HUES48 (cell line): ENCODE results near the gene MAN2B2.

Experiments used
- H3K27ac ChIP-seq: one replicate; pipeline ENCODE4 v1.7.0; 2013; ENCODE audit warnings: low read depth, low read length, inconsistent platforms
- H3K27me3 ChIP-seq: 2 replicates; pipeline ENCODE4 v1.6.1; 2013; ENCODE audit warnings: mild to moderate bottlenecking, low read length; ENCODE audit not compliant: control insufficient read depth, insufficient read depth
- H3K36me3 ChIP-seq: 2 replicates; pipeline ENCODE4 v1.6.1; 2013; ENCODE audit warnings: low read length; ENCODE audit not compliant: control insufficient read depth, insufficient read depth
- H3K4me1 ChIP-seq: 2 replicates; pipeline ENCODE4 v1.6.1; 2013; ENCODE audit warnings: mild to moderate bottlenecking, low read length; ENCODE audit not compliant: control insufficient read depth, insufficient read depth
- H3K4me3 ChIP-seq: 2 replicates; pipeline ENCODE4 v1.5.1; 2013; ENCODE audit warnings: mild to moderate bottlenecking, low read depth, low read length
- H3K9ac ChIP-seq: 2 replicates; pipeline ENCODE4 v1.6.1; 2013; ENCODE audit warnings: mild to moderate bottlenecking, low read depth, low read length, moderate library complexity
- H3K9me3 ChIP-seq: 2 replicates; pipeline ENCODE4 v1.6.1; 2013; ENCODE audit warnings: low read length; ENCODE audit not compliant: control insufficient read depth, insufficient read depth

The MAN2B2 gene

GRCh38 chr4:6532658-6533057, 42.3 kb upstream of the MAN2B2 start:
- Histone ChIP-seq H3K36me3 (no peaks in the 10 kb centered on the region), H3K9me3 (no peaks in the 10 kb centered on the region), H3K4me3 (no peak overlapping the region), H3K4me1 (peaks cover 8% of the 10 kb centered on the region; the same call in 1 of the 2 replicates), H3K27ac (no peak overlapping the region), H3K27me3 (no peaks in the 10 kb centered on the region), H3K9ac (no peak overlapping the region)

- H3K27me3 ChIP-seq: no peaks in the 10 kb centered on the region; the same call in 1 of the 2 replicates
- H3K4me1 ChIP-seq: peaks cover 3% of the 10 kb centered on the region; the same call in 1 of the 2 replicates
- H3K9ac ChIP-seq: no peak overlapping the region
- H3K9me3 ChIP-seq: no peaks in the 10 kb centered on the region
- H3K36me3 ChIP-seq: no peaks in the 10 kb centered on the region
- H3K27ac ChIP-seq: no peak overlapping the region
- H3K4me3 ChIP-seq: no peak overlapping the region
Measured at GRCh38 chr4:6534050-6534449, 40.9 kb upstream of the MAN2B2 start.

- H3K4me1 ChIP-seq: no peaks in the 10 kb centered on the region
- no peak overlapping the region for H3K9ac ChIP-seq
- no peaks in the 10 kb centered on the region for H3K36me3 ChIP-seq
- no peaks in the 10 kb centered on the region for H3K9me3 ChIP-seq
- H3K27me3 ChIP-seq: no peaks in the 10 kb centered on the region; the same call in 1 of the 2 replicates
- no peak overlapping the region for H3K4me3 ChIP-seq
- H3K27ac ChIP-seq: no peak overlapping the region
Measured at GRCh38 chr4:6534618-6535328, 40.2 kb upstream of the MAN2B2 start.

- Histone ChIP-seq H3K27ac (no peak overlapping the region), H3K9me3 (no peaks in the 10 kb centered on the region), H3K27me3 (no peaks in the 10 kb centered on the region; the same call in 1 of the 2 replicates), H3K4me1 (no peaks in the 10 kb centered on the region), H3K9ac (no peak overlapping the region), H3K4me3 (no peak overlapping the region), H3K36me3 (no peaks in the 10 kb centered on the region)
Measured at GRCh38 chr4:6535329-6535692, 39.7 kb upstream of the MAN2B2 start.

- no peak overlapping the region for H3K4me3 ChIP-seq
- H3K4me1 ChIP-seq: no peaks in the 10 kb centered on the region
- H3K27ac ChIP-seq: no peak overlapping the region
- no peak overlapping the region for H3K9ac ChIP-seq
- no peaks in the 10 kb centered on the region; the same call in 1 of the 2 replicates for H3K27me3 ChIP-seq
- H3K36me3 ChIP-seq: no peaks in the 10 kb centered on the region
- H3K9me3 ChIP-seq: no peaks in the 10 kb centered on the region; the same call in 1 of the 2 replicates
Measured at GRCh38 chr4:6535706-6536105, 39.3 kb upstream of the MAN2B2 start.

GRCh38 chr4:6538111-6538510, 36.9 kb upstream of the MAN2B2 start:
- no peak overlapping the region for H3K9ac ChIP-seq
- H3K9me3 ChIP-seq: no peaks in the 10 kb centered on the region; the same call in 1 of the 2 replicates
- no peaks in the 10 kb centered on the region for H3K36me3 ChIP-seq
- H3K4me3 ChIP-seq: no peak overlapping the region
- no peaks in the 10 kb centered on the region for H3K4me1 ChIP-seq
- H3K27me3 ChIP-seq: no peaks in the 10 kb centered on the region; the same call in 1 of the 2 replicates
- no peak overlapping the region for H3K27ac ChIP-seq

GRCh38 chr4:6538575-6538974, 36.4 kb upstream of the MAN2B2 start:
- Histone ChIP-seq H3K9me3 (no peaks in the 10 kb centered on the region; the same call in 1 of the 2 replicates), H3K4me3 (no peak overlapping the region), H3K36me3 (no peaks in the 10 kb centered on the region), H3K27me3 (no peaks in the 10 kb centered on the region; the same call in 1 of the 2 replicates), H3K9ac (no peak overlapping the region), H3K4me1 (no peaks in the 10 kb centered on the region), H3K27ac (no peak overlapping the region)

GRCh38 chr4:6539009-6539764, 35.8 kb upstream of the MAN2B2 start:
- Histone ChIP-seq H3K9ac (no peak overlapping the region), H3K4me1 (no peaks in the 10 kb centered on the region), H3K9me3 (no peaks in the 10 kb centered on the region; the same call in 1 of the 2 replicates), H3K4me3 (no peak overlapping the region), H3K27ac (no peak overlapping the region), H3K27me3 (no peaks in the 10 kb centered on the region; the same call in 1 of the 2 replicates), H3K36me3 (no peaks in the 10 kb centered on the region)

- Histone ChIP-seq H3K27me3 (no peaks in the 10 kb centered on the region; the same call in 1 of the 2 replicates), H3K36me3 (no peaks in the 10 kb centered on the region), H3K4me1 (no peaks in the 10 kb centered on the region), H3K9me3 (no peaks in the 10 kb centered on the region; the same call in 1 of the 2 replicates), H3K27ac (no peak overlapping the region), H3K9ac (no peak overlapping the region), H3K4me3 (no peak overlapping the region)
Measured at GRCh38 chr4:6540879-6541278, 34.1 kb upstream of the MAN2B2 start.

GRCh38 chr4:6541789-6542188, 33.2 kb upstream of the MAN2B2 start:
- no peaks in the 10 kb centered on the region; the same call in 1 of the 2 replicates for H3K9me3 ChIP-seq
- no peaks in the 10 kb centered on the region for H3K4me1 ChIP-seq
- no peaks in the 10 kb centered on the region; the same call in 1 of the 2 replicates for H3K27me3 ChIP-seq
- no peak overlapping the region for H3K4me3 ChIP-seq
- no peaks in the 10 kb centered on the region for H3K36me3 ChIP-seq
- no peak overlapping the region for H3K27ac ChIP-seq
- no peak overlapping the region for H3K9ac ChIP-seq

GRCh38 chr4:6542951-6543350, 32.0 kb upstream of the MAN2B2 start:
- H3K9me3 ChIP-seq: no peaks in the 10 kb centered on the region; the same call in 1 of the 2 replicates
- no peaks in the 10 kb centered on the region for H3K4me1 ChIP-seq
- no peaks in the 10 kb centered on the region; the same call in 1 of the 2 replicates for H3K27me3 ChIP-seq
- H3K9ac ChIP-seq: no peak overlapping the region
- no peak overlapping the region for H3K4me3 ChIP-seq
- no peak overlapping the region for H3K27ac ChIP-seq
- H3K36me3 ChIP-seq: no peaks in the 10 kb centered on the region
